ENCODE results near the gene NPDC1. TPM values are rescaled to one million over a fixed set of nuclear protein-coding genes. Genes with fewer than 3 reads are reported as not detected.

NPDC1 gene
- total and polyA plus RNA-seq, 12 donors, result 5.1 to 311 (median 43.3) TPM

- TF ChIP-seq CTCF (IDR thresholded peaks at IDR 0.05), result no peak
- no peak for TF ChIP-seq POLR2A (IDR thresholded peaks at IDR 0.05)
- Histone ChIP-seq H3K36me3 (replicated peaks in 1 of 2) (no peaks in the 10 kb centered on the region), H3K9me3 (replicated peaks in 1 of 3) (no peaks in the 10 kb centered on the region), H3K27me3 (peaks cover 73% of the 10 kb centered on the region), H3K4me1 (replicated peaks in 1 of 2) (peaks cover 5 to 21% of the 10 kb centered on the region in 2 donors), H3K4me3 (no peak overlapping the region), H3K27ac (no peak overlapping the region)
- 32 to 47% (median 37%) methylated on average over 15 to 72 of the region's 72 CpGs for WGBS, 4 donors
- no peak for DNase-seq
- intact Hi-C loops (cut with DNase I), result no loop called here
Observed at GRCh38 chr9:137048655-137049543, 2.9 kb upstream of the NPDC1 start.

GRCh38 chr9:137045294-137046087 is 486 bp downstream of the NPDC1 start:
- intact Hi-C loops (cut with DNase I), result no loop called here
- TF ChIP-seq POLR2A (IDR thresholded peaks at IDR 0.05), result no peak
- TF ChIP-seq CTCF (IDR thresholded peaks at IDR 0.05), result no peak
- WGBS, 4 donors, result 0 to 19% (median 2%) methylated on average over 8 to 96 of the region's 96 CpGs
- peaks cover 48% of the 10 kb centered on the region for H3K27me3 ChIP-seq
- H3K27ac ChIP-seq, result peak overlapping the region in 2 of 5 donors; percentile 58 to 69
- no peaks in the 10 kb centered on the region for H3K9me3 ChIP-seq (replicated peaks in 1 of 3)
- no peaks in the 10 kb centered on the region for H3K36me3 ChIP-seq (replicated peaks in 1 of 2)
- H3K4me3 ChIP-seq, result peak overlapping the region in 1 of 4 donors; percentile 62
- peaks cover 5 to 15% of the 10 kb centered on the region in 2 donors for H3K4me1 ChIP-seq (replicated peaks in 1 of 2)
- DNase-seq, result no peak

- WGBS, 4 donors, result 37 to 49% (median 41%) methylated on average over 10 to 18 of the region's 18 CpGs
- peaks cover 5 to 15% of the 10 kb centered on the region in 2 donors for H3K4me1 ChIP-seq (replicated peaks in 1 of 2)
- no peaks in the 10 kb centered on the region for H3K9me3 ChIP-seq (replicated peaks in 1 of 3)
- H3K27me3 ChIP-seq, result peaks cover 47% of the 10 kb centered on the region
- DNase-seq, result peak in 2 of 7 donors; percentile 41 to 83
- intact Hi-C loops (cut with DNase I), result no loop called here
- no peak for TF ChIP-seq CTCF (IDR thresholded peaks at IDR 0.05)
- TF ChIP-seq POLR2A (IDR thresholded peaks at IDR 0.05), result peak in 1 of 2 donors; percentile 8
- peak overlapping the region in 2 of 5 donors; percentile 49 to 69 for H3K27ac ChIP-seq
- H3K36me3 ChIP-seq (replicated peaks in 1 of 2), result no peaks in the 10 kb centered on the region
- peak overlapping the region in 1 of 4 donors; percentile 62 for H3K4me3 ChIP-seq
Observed at GRCh38 chr9:137044502-137045177, 1.3 kb downstream of the NPDC1 start.
